HUES6 (cell line): ENCODE data around the gene MYOG.

Experiments used
- H3K27ac ChIP-seq: 2 replicates; pipeline ENCODE4 v1.7.0; 2013; ENCODE audit warnings: low read depth, mild to moderate bottlenecking, low read length, inconsistent platforms
- H3K27me3 ChIP-seq: 2 replicates; pipeline ENCODE4 v1.6.1; 2013; ENCODE audit warnings: low read length; ENCODE audit not compliant: control insufficient read depth, insufficient read depth
- H3K36me3 ChIP-seq: 2 replicates; pipeline ENCODE4 v1.6.1; 2013; ENCODE audit warnings: low read length; ENCODE audit not compliant: control insufficient read depth, insufficient read depth
- H3K4me1 ChIP-seq: 2 replicates; pipeline ENCODE4 v1.6.1; 2013; ENCODE audit warnings: low read length; ENCODE audit not compliant: control insufficient read depth, insufficient read depth
- H3K4me3 ChIP-seq: 2 replicates; pipeline ENCODE4 v1.5.1; 2013; ENCODE audit warnings: low read depth, low read length
- H3K9ac ChIP-seq: one replicate; pipeline ENCODE4 v1.6.1; 2013; ENCODE audit warnings: mild to moderate bottlenecking, low read length
- H3K9me3 ChIP-seq: 2 replicates; pipeline ENCODE4 v1.6.1; 2013; ENCODE audit warnings: low read depth, low read length; ENCODE audit not compliant: control insufficient read depth, insufficient read depth

The MYOG gene

GRCh38 chr1:203043830-203044545 is 41.8 kb downstream of the MYOG start:
- H3K9ac ChIP-seq, result no peak overlapping the region
- peaks cover 35% of the 10 kb centered on the region for H3K4me1 ChIP-seq
- H3K4me3 ChIP-seq, result no peak overlapping the region
- no peak overlapping the region for H3K27ac ChIP-seq
- H3K9me3 ChIP-seq, result no peaks in the 10 kb centered on the region
- H3K27me3 ChIP-seq, result no peaks in the 10 kb centered on the region
- H3K36me3 ChIP-seq, result peaks cover 8% of the 10 kb centered on the region; the same call in 1 of the 2 replicates

DNA sequence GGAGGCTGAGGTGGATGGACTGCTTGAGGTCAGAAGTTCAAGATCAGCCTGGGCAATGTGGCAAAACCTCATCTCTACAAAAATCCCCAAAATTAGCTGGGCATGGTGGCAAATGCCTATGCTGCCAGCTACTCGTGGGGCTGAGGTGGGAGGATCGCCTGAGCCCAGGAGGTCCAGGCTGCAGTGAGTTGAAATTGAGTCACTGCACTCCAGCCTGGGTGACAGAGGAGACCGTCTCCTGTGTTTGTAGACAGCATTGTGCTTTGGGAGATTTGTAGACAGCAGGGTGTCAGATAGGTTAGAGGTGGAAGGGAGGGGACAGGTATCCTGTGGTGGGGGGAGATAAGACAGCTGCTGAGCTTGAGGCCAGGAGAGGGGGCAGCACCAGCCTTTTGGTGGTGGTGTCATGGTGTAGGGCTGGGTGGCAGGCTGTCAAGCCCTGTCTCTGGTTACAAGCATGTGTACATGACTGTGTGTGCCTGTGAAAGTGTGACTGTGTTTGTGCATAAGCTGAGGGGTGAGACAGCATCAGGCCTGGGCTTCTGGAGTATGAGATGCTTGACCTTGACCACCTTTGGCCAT is 44.4 kb downstream of the MYOG start:
- H3K9me3 ChIP-seq, result no peaks in the 10 kb centered on the region
- no peak overlapping the region for H3K27ac ChIP-seq
- H3K4me3 ChIP-seq, result no peak overlapping the region
- no peaks in the 10 kb centered on the region for H3K27me3 ChIP-seq
- peaks cover 8% of the 10 kb centered on the region; the same call in 1 of the 2 replicates for H3K36me3 ChIP-seq
- H3K4me1 ChIP-seq, result peaks cover 28% of the 10 kb centered on the region
- H3K9ac ChIP-seq, result no peak overlapping the region

- Histone ChIP-seq H3K4me3 (no peak overlapping the region), H3K9ac (no peak overlapping the region), H3K27me3 (no peaks in the 10 kb centered on the region), H3K4me1 (peaks cover 35% of the 10 kb centered on the region), H3K27ac (no peak overlapping the region), H3K9me3 (no peaks in the 10 kb centered on the region), H3K36me3 (peaks cover 6% of the 10 kb centered on the region; the same call in 1 of the 2 replicates)
Observed at GRCh38 chr1:203040513-203041275, 45.1 kb downstream of the MYOG start.

- Histone ChIP-seq H3K27ac (no peak overlapping the region), H3K27me3 (no peaks in the 10 kb centered on the region), H3K9ac (no peak overlapping the region), H3K4me1 (peaks cover 40% of the 10 kb centered on the region), H3K4me3 (no peak overlapping the region), H3K9me3 (no peaks in the 10 kb centered on the region), H3K36me3 (0 out of 2 replicates have a peak, but pooled peaks cover 4% of the 10 kb centered on the region)
Observed at GRCh38 chr1:203039609-203040512, 46.0 kb downstream of the MYOG start.

DNA sequence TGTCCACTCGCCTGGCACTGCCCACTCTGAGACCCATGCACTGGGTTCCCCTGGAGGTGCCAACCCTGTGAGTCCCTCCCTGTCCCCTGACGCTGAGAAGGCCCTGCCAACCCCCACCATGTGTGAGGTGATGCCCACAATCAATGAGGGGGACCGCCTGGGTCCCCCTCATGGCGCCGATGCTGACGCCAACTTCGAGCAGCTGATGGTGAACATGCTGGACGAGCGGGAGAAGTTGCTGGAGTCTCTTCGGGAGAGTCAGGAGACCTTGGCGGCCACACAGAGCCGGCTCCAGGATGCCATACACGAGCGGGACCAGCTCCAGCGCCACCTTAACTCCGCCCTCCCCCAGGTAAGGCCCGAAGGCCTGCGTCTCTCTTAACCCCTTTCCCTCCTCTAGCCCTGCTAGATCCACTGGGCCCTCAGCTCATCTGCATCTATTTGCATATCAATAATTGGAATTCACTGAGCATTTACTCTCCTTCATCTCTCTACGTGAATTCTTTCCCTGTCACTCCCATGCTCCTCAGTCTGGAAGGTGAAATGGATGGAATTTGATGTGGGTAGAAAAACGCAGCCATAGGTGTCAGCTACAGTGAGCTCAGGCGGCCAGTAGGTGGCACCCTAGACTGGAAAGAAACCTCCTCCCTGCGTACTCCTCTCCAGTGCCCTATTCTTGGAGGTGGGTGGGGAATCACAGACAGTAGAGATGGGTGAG is 46.8 kb downstream of the MYOG start:
- 0 out of 2 replicates have a peak, but pooled peaks cover 4% of the 10 kb centered on the region for H3K36me3 ChIP-seq
- no peaks in the 10 kb centered on the region for H3K27me3 ChIP-seq
- no peak overlapping the region for H3K9ac ChIP-seq
- H3K27ac ChIP-seq, result no peak overlapping the region
- no peaks in the 10 kb centered on the region for H3K9me3 ChIP-seq
- H3K4me3 ChIP-seq, result no peak overlapping the region
- peaks cover 35% of the 10 kb centered on the region for H3K4me1 ChIP-seq

DNA sequence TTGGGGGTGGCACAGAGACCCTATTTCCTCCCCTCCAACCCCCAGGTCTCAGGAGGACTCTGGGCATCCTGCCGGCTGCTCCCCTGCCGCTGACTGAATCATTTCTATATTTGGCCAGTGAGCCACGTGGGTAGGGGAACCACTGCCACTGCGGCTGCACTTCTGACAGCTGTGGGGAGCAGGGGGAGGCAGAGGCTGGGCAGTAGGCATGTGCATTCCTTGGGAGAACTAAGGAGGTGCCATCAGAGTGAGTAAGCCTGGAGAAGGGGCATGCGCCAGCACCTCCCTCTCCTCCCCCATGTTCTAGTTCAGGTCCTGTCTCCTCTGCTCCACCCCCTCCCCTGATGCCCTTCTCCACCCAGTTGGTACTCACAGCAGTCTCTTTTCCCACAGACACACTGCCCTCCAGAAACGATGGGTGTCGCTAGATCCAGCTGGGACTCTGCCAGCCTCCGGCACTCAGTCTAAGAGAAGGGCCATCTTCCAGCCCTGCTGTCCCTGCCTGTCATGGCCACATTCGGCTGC is 47.5 kb downstream of the MYOG start:
- Histone ChIP-seq H3K27ac (no peak overlapping the region), H3K9ac (no peak overlapping the region), H3K27me3 (no peaks in the 10 kb centered on the region), H3K4me3 (no peak overlapping the region), H3K4me1 (peaks cover 35% of the 10 kb centered on the region), H3K9me3 (no peaks in the 10 kb centered on the region), H3K36me3 (no peaks in the 10 kb centered on the region)

GRCh38 chr1:203037509-203038190 is 48.2 kb downstream of the MYOG start:
- no peaks in the 10 kb centered on the region for H3K36me3 ChIP-seq
- H3K27me3 ChIP-seq, result no peaks in the 10 kb centered on the region
- no peak overlapping the region for H3K27ac ChIP-seq
- no peak overlapping the region for H3K4me3 ChIP-seq
- no peak overlapping the region for H3K9ac ChIP-seq
- H3K4me1 ChIP-seq, result peaks cover 35% of the 10 kb centered on the region
- no peaks in the 10 kb centered on the region for H3K9me3 ChIP-seq

- Histone ChIP-seq H3K4me1 (peaks cover 32% of the 10 kb centered on the region), H3K9ac (no peak overlapping the region), H3K4me3 (no peak overlapping the region), H3K27ac (no peak overlapping the region), H3K36me3 (no peaks in the 10 kb centered on the region), H3K27me3 (no peaks in the 10 kb centered on the region), H3K9me3 (no peaks in the 10 kb centered on the region)
Observed at GRCh38 chr1:203036537-203036936, 49.3 kb downstream of the MYOG start.

GRCh38 chr1:203036135-203036534 is 49.7 kb downstream of the MYOG start:
- H3K27ac ChIP-seq, result no peak overlapping the region
- no peaks in the 10 kb centered on the region for H3K36me3 ChIP-seq
- peaks cover 28% of the 10 kb centered on the region for H3K4me1 ChIP-seq
- H3K27me3 ChIP-seq, result no peaks in the 10 kb centered on the region
- H3K9me3 ChIP-seq, result no peaks in the 10 kb centered on the region
- H3K4me3 ChIP-seq, result no peak overlapping the region
- no peak overlapping the region for H3K9ac ChIP-seq
